Loucy (cell line): ENCODE results near the gene GABRG3.

Source experiments
- EZH2phosphoT487 ChIP-seq: fragments of 200-600 bp; IDR thresholded peaks from 2 replicates; pipeline ENCODE4 v1.6.1; 2018; ENCODE audit warnings: antibody characterized with exemption, mild to moderate bottlenecking, moderate library complexity, borderline replicate concordance
- TF ChIP-seq, protein P1 (sequence below): fragments of 200-600 bp; sonication (generic); conservative IDR thresholded peaks from 2 replicates; pipeline ENCODE4 v1.5.1; 2014; ENCODE audit warnings: mild to moderate bottlenecking, antibody characterized with exemption, low read length

DNA sequence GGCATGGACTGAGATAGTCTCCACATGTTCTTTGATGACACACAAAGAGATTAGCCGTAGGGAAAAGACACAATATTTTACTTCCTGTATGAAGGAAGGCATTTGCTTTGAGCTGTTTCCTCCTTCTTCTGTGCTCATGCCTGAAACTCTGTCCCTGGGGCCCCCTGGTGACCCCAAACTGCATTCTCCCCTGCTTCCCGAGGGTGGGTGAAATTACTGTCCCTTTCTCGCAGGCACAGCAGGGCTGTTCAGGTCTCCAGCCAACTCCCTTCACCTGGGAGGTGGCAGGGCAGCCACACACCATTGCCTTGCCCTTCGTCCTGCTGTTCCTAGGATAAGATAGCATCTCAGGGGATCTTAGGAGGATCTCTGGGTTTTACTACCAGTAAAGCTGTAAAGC, 79.2 kb downstream of the GABRG3 start:
- TF ChIP-seq, protein P1, sequence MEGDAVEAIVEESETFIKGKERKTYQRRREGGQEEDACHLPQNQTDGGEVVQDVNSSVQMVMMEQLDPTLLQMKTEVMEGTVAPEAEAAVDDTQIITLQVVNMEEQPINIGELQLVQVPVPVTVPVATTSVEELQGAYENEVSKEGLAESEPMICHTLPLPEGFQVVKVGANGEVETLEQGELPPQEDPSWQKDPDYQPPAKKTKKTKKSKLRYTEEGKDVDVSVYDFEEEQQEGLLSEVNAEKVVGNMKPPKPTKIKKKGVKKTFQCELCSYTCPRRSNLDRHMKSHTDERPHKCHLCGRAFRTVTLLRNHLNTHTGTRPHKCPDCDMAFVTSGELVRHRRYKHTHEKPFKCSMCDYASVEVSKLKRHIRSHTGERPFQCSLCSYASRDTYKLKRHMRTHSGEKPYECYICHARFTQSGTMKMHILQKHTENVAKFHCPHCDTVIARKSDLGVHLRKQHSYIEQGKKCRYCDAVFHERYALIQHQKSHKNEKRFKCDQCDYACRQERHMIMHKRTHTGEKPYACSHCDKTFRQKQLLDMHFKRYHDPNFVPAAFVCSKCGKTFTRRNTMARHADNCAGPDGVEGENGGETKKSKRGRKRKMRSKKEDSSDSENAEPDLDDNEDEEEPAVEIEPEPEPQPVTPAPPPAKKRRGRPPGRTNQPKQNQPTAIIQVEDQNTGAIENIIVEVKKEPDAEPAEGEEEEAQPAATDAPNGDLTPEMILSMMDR, result no peak
- no peak for TF ChIP-seq EZH2phosphoT487
